Glutamatergic neuron (in vitro differentiated cells): Measurements from ENCODE around the gene TRAF2. TPM values are rescaled to one million over a fixed set of nuclear protein-coding genes. Genes with fewer than 3 reads are reported as not detected.

Source experiments
- DNase-seq: peaks from one replicate; pipeline ENCODE4 v3.0.0; 2022
- H3K27ac Mint-ChIP-seq: one replicate; pipeline ENCODE4 v1.8.0; 2020; ENCODE audit warnings: mild to moderate bottlenecking, mixed read lengths, inconsistent platforms; ENCODE audit not compliant: unreplicated experiment
- H3K27me3 Mint-ChIP-seq: one replicate; pipeline ENCODE4 v1.8.0; 2020; ENCODE audit warnings: mild to moderate bottlenecking, moderate library complexity, mixed read lengths, inconsistent platforms; ENCODE audit not compliant: unreplicated experiment
- H3K36me3 Mint-ChIP-seq: one replicate; pipeline ENCODE4 v1.8.0; 2020; ENCODE audit warnings: mild to moderate bottlenecking, mixed read lengths, inconsistent platforms; ENCODE audit not compliant: unreplicated experiment
- H3K4me1 Mint-ChIP-seq: one replicate; pipeline ENCODE4 v1.8.0; 2020; ENCODE audit warnings: mild to moderate bottlenecking, low read depth, mixed read lengths, inconsistent platforms; ENCODE audit not compliant: unreplicated experiment
- H3K4me3 Mint-ChIP-seq: one replicate; pipeline ENCODE4 v1.8.0; 2020; ENCODE audit warnings: mild to moderate bottlenecking, mixed read lengths, inconsistent platforms; ENCODE audit not compliant: unreplicated experiment
- H3K9me3 Mint-ChIP-seq: one replicate; pipeline ENCODE4 v1.8.0; 2020; ENCODE audit warnings: mild to moderate bottlenecking, moderate library complexity, mixed read lengths, inconsistent platforms; ENCODE audit not compliant: unreplicated experiment
- total RNA-seq: library from RNA; stranded (reverse); fragmentation: NEBNext Ultra II Directional; extraction: Animal tissue kit (Norgen Biotek cat#: 25700); gene quantifications from one replicate; pipeline ENCODE4 v1.2.1, GENCODE V29; 2021; ENCODE audit not compliant: unreplicated experiment
- TF ChIP-seq, protein P1 (sequence below): fragments of 200-600 bp; sonication (generic); IDR thresholded peaks from one replicate; pipeline ENCODE4 v1.5.0; 2021; ENCODE audit not compliant: partially characterized antibody, unreplicated experiment

The TRAF2 gene
- total RNA-seq, 1 donor from 2014 or later, result 27.3 TPM

DNA sequence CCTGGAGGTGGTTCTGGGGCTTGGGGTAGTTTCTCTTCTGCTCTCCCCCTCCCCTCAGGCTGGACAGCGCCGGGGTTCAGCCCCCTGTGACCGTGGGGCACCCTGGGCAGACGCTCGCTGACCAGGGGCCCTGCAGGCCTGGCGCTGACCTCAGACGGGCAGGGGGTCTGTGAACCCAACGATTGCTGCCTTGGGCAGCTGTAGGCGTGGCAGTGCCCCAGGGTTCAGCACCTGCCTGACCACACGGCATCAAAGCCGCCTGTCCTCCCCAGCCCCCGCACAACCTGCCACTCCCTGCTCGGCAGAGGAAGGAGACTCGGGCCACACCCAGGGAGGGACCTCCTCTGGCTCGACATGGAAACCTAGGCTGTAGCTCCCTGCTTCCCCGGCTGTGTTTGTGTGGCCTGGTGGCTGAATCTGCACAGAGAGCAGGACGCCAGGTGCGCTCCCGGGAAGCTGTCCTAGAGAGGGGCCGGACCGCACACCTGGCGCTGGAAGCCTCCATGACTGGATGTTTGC lies 77.9 kb downstream of the TRAF2 start:
- Mint-ChIP-seq H3K27ac (no peak overlapping the region), H3K4me1 (peaks cover 7% of the 10 kb centered on the region), H3K36me3 (no peaks in the 10 kb centered on the region), H3K27me3 (peaks cover 4% of the 10 kb centered on the region), H3K9me3 (peaks cover 2% of the 10 kb centered on the region), H3K4me3 (no peak overlapping the region)
- TF ChIP-seq, protein P1, sequence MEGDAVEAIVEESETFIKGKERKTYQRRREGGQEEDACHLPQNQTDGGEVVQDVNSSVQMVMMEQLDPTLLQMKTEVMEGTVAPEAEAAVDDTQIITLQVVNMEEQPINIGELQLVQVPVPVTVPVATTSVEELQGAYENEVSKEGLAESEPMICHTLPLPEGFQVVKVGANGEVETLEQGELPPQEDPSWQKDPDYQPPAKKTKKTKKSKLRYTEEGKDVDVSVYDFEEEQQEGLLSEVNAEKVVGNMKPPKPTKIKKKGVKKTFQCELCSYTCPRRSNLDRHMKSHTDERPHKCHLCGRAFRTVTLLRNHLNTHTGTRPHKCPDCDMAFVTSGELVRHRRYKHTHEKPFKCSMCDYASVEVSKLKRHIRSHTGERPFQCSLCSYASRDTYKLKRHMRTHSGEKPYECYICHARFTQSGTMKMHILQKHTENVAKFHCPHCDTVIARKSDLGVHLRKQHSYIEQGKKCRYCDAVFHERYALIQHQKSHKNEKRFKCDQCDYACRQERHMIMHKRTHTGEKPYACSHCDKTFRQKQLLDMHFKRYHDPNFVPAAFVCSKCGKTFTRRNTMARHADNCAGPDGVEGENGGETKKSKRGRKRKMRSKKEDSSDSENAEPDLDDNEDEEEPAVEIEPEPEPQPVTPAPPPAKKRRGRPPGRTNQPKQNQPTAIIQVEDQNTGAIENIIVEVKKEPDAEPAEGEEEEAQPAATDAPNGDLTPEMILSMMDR, result no peak
- no peak for DNase-seq

DNA sequence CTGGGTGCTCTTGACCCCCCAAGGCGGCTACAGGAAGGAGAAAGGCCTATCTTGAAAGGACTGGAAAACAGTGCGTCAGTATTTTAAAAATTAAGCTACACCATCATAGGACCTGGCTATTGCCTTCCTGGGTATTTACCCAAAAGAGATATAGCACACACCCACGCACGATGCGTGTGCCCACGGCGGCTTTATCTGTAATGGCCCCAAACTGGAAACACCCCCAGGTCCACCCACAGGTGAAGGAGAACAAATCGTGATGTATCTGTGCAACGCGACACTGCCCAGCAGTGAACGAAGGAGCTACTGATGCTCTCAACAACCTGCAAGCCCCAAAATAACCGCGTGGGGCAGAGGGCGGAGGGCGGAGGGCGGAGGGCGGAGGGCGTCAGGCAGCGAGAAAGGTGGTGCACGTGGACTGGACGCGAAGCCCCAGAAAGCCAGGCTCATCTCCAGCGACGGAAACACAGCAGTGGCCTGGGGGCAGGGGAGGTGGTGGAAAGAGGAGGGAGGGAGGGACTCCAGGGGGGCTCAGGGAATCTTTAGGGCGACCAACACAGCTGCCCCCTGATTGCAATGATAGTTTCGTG lies 78.6 kb downstream of the TRAF2 start:
- DNase-seq, result no peak
- Mint-ChIP-seq H3K4me3 (no peak overlapping the region), H3K27ac (no peak overlapping the region)

DNA sequence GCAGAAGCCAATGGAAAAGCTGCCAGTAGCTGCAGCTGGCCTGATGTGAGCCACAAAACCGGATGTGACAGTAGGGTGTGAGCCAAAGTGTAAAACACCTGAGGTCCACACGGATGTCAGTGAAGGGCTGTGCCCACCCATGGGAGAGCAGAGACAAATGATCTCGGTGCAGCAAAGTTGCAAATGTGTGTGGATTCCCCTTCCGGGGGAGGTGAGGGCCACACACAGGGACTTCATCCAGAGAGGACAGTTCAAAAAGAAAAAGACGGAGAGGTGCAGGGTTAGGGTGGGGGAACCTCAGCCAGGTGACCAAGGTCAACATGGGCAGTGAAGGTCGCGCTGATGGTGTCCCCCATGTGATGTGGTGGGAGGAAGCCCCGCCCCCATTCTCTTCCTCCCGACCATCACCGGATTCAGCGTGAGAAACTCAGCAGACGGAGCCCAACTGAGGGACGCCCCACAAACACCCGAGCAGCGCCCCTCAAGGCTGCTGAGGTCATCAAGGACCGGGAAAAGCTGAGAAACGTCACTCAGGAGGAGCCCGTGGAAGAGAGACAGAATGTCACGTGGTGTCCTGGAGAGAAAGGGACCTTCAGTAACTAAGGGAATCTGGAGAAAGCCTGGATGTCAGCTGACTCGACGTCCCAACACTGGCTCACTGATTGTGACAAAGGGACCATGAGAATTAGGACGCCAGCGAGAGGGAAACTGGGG lies 79.6 kb downstream of the TRAF2 start:
- Mint-ChIP-seq H3K4me1 (peaks cover 7% of the 10 kb centered on the region), H3K27me3 (peaks cover 4% of the 10 kb centered on the region), H3K4me3 (peak overlapping the region; percentile 12), H3K27ac (no peak overlapping the region), H3K36me3 (no peaks in the 10 kb centered on the region), H3K9me3 (peaks cover 2% of the 10 kb centered on the region)
- no peak for DNase-seq
- TF ChIP-seq, protein P1, result no peak

More for the DNA sequence above, 78.6 kb downstream of the TRAF2 start:
- TF ChIP-seq, protein P1, result no peak
- H3K4me1 Mint-ChIP-seq, result peaks cover 7% of the 10 kb centered on the region
- peaks cover 2% of the 10 kb centered on the region for H3K9me3 Mint-ChIP-seq
- H3K27me3 Mint-ChIP-seq, result peaks cover 4% of the 10 kb centered on the region
- H3K36me3 Mint-ChIP-seq, result no peaks in the 10 kb centered on the region

DNA sequence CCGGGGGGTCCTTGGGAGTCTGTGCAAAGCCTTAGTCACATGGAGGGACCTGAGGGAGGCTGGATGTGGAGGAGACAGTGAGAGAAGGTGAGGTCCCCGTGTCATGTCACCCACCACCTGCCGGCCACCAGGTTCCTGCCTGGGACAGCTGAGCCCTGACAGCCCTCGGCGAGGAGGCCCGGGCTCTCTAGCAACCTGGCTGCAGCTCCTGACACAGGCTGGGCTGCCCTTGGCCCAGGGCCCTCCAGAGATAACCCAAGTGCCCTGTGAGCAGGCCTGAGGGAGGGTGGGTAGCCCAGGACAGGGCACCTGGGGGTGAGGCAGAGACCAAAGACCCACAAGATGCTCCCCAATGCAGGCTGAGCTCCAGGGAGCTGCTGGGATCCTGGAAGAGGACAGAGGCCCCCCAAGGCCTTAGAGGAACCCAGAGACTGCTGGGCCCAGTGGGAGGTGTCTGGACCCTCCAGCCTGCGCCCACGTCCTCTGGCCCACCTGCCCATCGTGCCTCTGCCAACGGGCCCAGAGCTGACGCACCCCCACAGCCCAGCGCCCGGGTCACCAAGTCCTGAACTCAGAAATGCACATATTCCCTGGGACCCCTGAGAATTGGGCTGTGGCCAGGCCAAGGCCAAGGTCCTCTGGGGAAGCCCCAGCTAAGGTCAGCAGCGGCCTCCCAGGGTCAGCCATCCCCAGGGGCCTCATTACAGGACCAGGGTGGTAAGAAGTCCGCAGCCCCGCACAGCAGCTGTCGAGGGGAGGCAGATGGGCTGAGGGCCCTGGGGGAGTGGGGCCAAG lies 82.2 kb downstream of the TRAF2 start:
- TF ChIP-seq, protein P1, result no peak
- H3K9me3 Mint-ChIP-seq, result no peaks in the 10 kb centered on the region
- H3K27me3 Mint-ChIP-seq, result no peaks in the 10 kb centered on the region
- DNase-seq, result no peak
- no peak overlapping the region for H3K4me3 Mint-ChIP-seq
- H3K4me1 Mint-ChIP-seq, result peaks cover 2% of the 10 kb centered on the region
- no peaks in the 10 kb centered on the region for H3K36me3 Mint-ChIP-seq
- no peak overlapping the region for H3K27ac Mint-ChIP-seq
